Adrenal gland (tissue), 5 donors: Measurements from ENCODE around the gene DOK7.

Source experiments
- POLR2A ChIP-seq, 2 donors: fragments of 450-650 bp; IDR thresholded peaks; one replicate each; pipeline ENCODE4 v1.6.1; 2017; ENCODE audit warnings: antibody characterized with exemption in 2 of 2, mild to moderate bottlenecking in 2 of 2, moderate library complexity in 1 of 2
- TF ChIP-seq, protein P1 (sequence below), 6 experiments: fragments of 450-650 bp in 4 of 6; fragments of 200-600 bp in 2 of 6; sonication (generic) in 1 of 6; IDR thresholded peaks; 1 replicate in 5 of 6; 2 replicates in 1 of 6; pipeline versions ENCODE4 v1.5.1 to v1.8.0; 2016 to 2021; ENCODE audit warnings: antibody characterized with exemption in 6 of 6, mild to moderate bottlenecking in 2 of 6, moderate library complexity in 1 of 6
- donor health status: DM: no; HTN: no; CAD: no.

DNA sequence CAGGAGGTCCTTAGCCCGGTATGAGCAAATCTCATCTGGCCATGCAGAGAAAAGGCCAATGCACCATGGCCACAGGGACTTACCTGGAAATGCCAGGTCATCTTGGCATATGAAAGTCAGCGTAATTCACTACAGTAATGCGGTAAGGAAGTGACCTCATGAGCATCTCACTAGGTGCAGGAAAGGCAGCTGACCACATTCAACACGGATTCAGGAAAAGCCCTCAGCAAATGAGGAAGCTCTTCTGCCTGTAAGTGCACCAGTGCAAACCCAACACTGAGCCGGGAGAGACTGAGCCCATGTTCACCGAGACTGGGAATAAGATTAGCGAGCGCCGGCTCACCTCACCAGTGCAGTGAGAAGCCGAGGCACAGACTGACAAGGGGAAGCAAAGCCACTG, 45.4 kb downstream of the DOK7 start:
- TF ChIP-seq, protein P1, sequence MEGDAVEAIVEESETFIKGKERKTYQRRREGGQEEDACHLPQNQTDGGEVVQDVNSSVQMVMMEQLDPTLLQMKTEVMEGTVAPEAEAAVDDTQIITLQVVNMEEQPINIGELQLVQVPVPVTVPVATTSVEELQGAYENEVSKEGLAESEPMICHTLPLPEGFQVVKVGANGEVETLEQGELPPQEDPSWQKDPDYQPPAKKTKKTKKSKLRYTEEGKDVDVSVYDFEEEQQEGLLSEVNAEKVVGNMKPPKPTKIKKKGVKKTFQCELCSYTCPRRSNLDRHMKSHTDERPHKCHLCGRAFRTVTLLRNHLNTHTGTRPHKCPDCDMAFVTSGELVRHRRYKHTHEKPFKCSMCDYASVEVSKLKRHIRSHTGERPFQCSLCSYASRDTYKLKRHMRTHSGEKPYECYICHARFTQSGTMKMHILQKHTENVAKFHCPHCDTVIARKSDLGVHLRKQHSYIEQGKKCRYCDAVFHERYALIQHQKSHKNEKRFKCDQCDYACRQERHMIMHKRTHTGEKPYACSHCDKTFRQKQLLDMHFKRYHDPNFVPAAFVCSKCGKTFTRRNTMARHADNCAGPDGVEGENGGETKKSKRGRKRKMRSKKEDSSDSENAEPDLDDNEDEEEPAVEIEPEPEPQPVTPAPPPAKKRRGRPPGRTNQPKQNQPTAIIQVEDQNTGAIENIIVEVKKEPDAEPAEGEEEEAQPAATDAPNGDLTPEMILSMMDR (IDR thresholded peaks at IDR 0.05) = no peak
- no peak for TF ChIP-seq POLR2A (IDR thresholded peaks at IDR 0.05)
